Mesendoderm (in vitro differentiated cells): ENCODE data around the gene AHRR.

ENCODE experiments used
- DNase-seq: peaks from one replicate; pipeline ENCODE4 v3.0.0; 2013
- H2AK5ac ChIP-seq: 2 replicates; pipeline ENCODE4 v1.6.1; 2013; ENCODE audit warnings: low read length, inconsistent platforms
- H2BK120ac ChIP-seq: 2 replicates; pipeline ENCODE4 v1.6.1; 2013; ENCODE audit warnings: low read depth, mild to moderate bottlenecking, low read length, moderate library complexity, mixed read lengths
- H2BK15ac ChIP-seq: replicated peaks from 2 replicates; pipeline ENCODE4 v1.6.1; 2013; ENCODE audit warnings: low read depth, mild to moderate bottlenecking, moderate library complexity
- H2BK5ac ChIP-seq: 2 replicates; pipeline ENCODE4 v1.6.1; 2013; ENCODE audit warnings: low read length, inconsistent platforms
- H3K18ac ChIP-seq: 2 replicates; pipeline ENCODE4 v1.6.1; 2013; ENCODE audit warnings: mild to moderate bottlenecking, low read length, mixed read lengths
- H3K23ac ChIP-seq: one replicate; pipeline ENCODE4 v1.6.1; 2013; ENCODE audit warnings: low read length
- H3K27ac ChIP-seq: 2 replicates; pipeline ENCODE4 v1.5.1; 2013; ENCODE audit warnings: low read depth, mild to moderate bottlenecking, inconsistent platforms, low read length, moderate library complexity
- H3K27me3 ChIP-seq: 2 replicates; pipeline ENCODE4 v1.6.1; 2013; ENCODE audit warnings: low read length, control low read depth, mild to moderate bottlenecking, inconsistent platforms; ENCODE audit not compliant: insufficient read depth, poor library complexity
- H3K36me3 ChIP-seq: 2 replicates; pipeline ENCODE4 v1.6.1; 2013; ENCODE audit warnings: low read length, inconsistent platforms; ENCODE audit not compliant: control insufficient read depth, insufficient read depth
- H3K4ac ChIP-seq: one replicate; pipeline ENCODE4 v1.6.1; 2013; ENCODE audit warnings: low read depth, mild to moderate bottlenecking, low read length, moderate library complexity
- H3K4me1 ChIP-seq: 2 replicates; pipeline ENCODE4 v1.6.1; 2013; ENCODE audit warnings: low read depth, low read length, inconsistent platforms; ENCODE audit not compliant: control insufficient read depth
- H3K4me2 ChIP-seq: 2 replicates; pipeline ENCODE4 v1.6.1; 2013; ENCODE audit warnings: low read length
- H3K4me3 ChIP-seq: 2 replicates; pipeline ENCODE4 v1.5.1; 2013; ENCODE audit warnings: mild to moderate bottlenecking, low read length
- H3K56ac ChIP-seq: one replicate; pipeline ENCODE4 v1.6.1; 2013; ENCODE audit warnings: low read length
- H3K79me1 ChIP-seq: 2 replicates; pipeline ENCODE4 v1.6.1; 2013; ENCODE audit warnings: low read length, inconsistent platforms
- H3K79me2 ChIP-seq: 2 replicates; pipeline ENCODE4 v1.6.1; 2013; ENCODE audit warnings: mild to moderate bottlenecking, low read length; ENCODE audit not compliant: control insufficient read depth, insufficient read depth
- H3K9ac ChIP-seq: 2 replicates; pipeline ENCODE4 v1.6.1; 2013; ENCODE audit warnings: low read length, inconsistent platforms
- H4K5ac ChIP-seq: one replicate; pipeline ENCODE4 v1.6.1; 2013; ENCODE audit warnings: low read length
- H4K8ac ChIP-seq: one replicate; pipeline ENCODE4 v1.6.1; 2013; ENCODE audit warnings: low read depth, mild to moderate bottlenecking, control low read depth, low read length, moderate library complexity
- WGBS: extraction: QIAGEN DNeasy Blood & Tissue Kit; methylation state at CpG from one replicate; pipeline ENCODE4 v1.1.7; 2013; ENCODE audit warnings: low lambda C conversion rate, missing lambda C conversion rate; ENCODE audit not compliant: insufficient coverage; ENCODE audit errors: extremely low coverage; 5-methylcytosine and 5-hydroxymethylcytosine counted together

AHRR gene

DNA sequence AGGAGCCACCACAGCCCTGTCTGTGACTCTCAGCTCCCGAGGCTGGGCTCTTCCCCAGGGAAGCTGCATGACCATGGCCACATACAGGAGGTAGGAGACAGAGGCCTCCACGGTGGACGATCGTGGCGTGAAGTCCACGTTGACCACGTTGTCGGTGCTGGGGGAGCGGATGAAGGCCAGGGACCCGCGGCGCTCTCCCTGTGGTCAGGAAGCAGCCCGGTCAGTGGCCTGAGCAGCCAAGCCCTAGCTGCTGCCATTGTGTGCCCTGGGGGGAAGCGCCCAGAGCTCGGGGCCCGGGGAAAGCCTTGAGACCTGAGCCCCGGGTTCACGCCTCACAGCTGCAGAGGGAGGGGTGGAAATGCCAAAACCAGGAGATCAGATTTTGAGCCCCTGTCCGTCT, 155.7 kb downstream of the AHRR start:
- Histone ChIP-seq H3K9ac (no peak overlapping the region), H3K27ac (no peak overlapping the region), H4K8ac (no peak overlapping the region), H3K4me2 (no peak overlapping the region), H3K79me1 (no peaks in the 10 kb centered on the region), H3K36me3 (no peaks in the 10 kb centered on the region), H3K4ac (no peak overlapping the region), H3K27me3 (peaks cover 17% of the 10 kb centered on the region), H3K79me2 (no peaks in the 10 kb centered on the region), H2BK5ac (no peak overlapping the region), H3K18ac (no peak overlapping the region), H3K56ac (no peak overlapping the region), H4K5ac (no peak overlapping the region), H3K4me3 (no peak overlapping the region), H2BK120ac (no peak overlapping the region), H3K23ac (no peak overlapping the region), H2AK5ac (no peak overlapping the region), H3K4me1 (no peaks in the 10 kb centered on the region), H2BK15ac (no peak overlapping the region)
- DNase-seq: no peak
- WGBS: no CpG with 5 or more reads among the region's 19 CpGs

DNA sequence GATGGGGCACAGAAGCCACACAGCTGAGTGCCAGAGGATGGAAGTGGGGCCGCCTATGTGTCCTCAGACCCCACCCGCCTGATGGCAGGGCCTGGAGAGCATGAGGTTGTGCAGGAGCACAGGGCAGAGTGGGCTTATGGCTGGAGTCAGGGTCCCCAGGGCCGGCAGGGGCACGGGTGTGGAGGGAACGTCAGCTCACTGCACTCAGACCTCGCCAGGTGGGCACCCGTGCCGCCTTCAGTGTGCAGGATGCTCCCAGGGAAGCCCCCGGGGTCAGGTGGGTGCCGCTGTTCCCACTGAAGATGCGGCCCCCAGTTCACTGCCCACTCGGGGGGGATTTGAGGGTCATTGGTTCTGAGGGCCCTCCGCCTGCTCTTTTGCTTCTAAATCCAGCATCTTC, 156.4 kb downstream of the AHRR start:
- Histone ChIP-seq H4K5ac (no peak overlapping the region), H2BK120ac (no peak overlapping the region), H3K4me1 (no peaks in the 10 kb centered on the region), H3K27me3 (peaks cover 17% of the 10 kb centered on the region), H3K4ac (no peak overlapping the region), H4K8ac (no peak overlapping the region), H3K36me3 (no peaks in the 10 kb centered on the region), H3K79me1 (no peaks in the 10 kb centered on the region), H3K79me2 (no peaks in the 10 kb centered on the region), H2BK5ac (no peak overlapping the region), H3K18ac (no peak overlapping the region), H3K9ac (no peak overlapping the region), H3K23ac (no peak overlapping the region), H3K56ac (no peak overlapping the region), H3K27ac (no peak overlapping the region), H3K4me3 (no peak overlapping the region), H3K4me2 (no peak overlapping the region), H2AK5ac (no peak overlapping the region), H2BK15ac (no peak overlapping the region)
- DNase-seq: no peak
- no CpG with 5 or more reads among the region's 13 CpGs for WGBS

DNA sequence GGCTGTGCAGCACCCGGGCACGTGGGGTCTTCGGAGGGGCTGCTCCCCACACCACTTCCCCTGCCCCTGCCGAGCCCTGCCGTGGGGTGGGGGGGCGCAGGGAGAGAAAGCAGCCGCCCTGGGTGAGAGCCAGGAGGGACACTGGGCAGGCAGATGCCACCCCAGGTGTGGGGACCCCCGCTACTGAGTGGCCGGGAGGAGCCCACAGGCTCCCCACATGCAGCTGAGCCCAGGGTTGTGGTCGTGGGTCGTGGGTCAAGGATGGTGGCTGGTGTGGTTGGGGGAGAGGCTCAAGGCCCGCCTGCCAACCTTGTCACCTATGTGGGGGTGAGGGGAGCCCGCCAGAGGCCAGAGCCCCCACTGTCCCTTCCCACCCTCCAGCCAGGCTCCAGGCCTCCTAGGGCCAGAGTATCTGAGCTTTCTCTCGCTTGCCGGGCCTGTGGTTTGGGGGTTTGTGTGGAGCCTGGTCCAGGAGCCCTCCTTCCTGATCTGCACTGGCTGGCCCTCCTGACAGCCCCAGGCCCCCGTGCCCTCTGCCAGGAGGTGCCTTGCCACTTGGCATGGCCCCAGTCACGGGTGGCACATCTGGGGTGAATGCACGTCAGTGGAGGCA, 157.0 kb downstream of the AHRR start:
- no CpG with 5 or more reads among the region's 18 CpGs for WGBS
- Histone ChIP-seq H3K56ac (no peak overlapping the region), H3K18ac (no peak overlapping the region)

DNA sequence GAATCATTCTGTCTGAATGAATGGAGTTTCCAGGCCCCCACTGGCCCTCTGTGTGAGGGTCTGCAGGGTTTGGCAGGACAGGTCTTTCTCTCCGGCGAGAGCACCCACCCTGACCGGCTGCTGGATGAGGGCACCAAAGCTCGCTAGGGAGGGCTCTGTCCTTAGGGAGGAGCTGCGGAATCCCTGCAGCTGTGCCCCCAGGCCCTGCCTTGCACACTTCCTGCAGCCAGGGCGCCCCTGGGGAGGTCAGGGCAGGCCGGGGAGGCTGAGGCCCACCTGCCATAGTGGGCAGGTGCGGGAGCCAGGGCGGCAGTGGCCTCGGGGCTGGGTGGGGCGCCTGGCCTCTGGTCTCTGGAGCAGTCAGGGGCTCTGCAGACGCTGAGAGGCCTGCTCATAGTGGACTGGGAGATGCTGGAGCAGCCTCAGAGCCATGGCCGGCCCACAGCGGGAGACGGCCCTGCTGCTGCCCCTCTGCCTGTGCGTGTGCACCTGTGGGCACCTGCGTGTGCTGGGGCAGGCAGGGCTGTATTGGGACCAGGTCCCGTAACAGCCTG, 157.5 kb downstream of the AHRR start:
- Histone ChIP-seq H3K56ac (no peak overlapping the region), H3K9ac (no peak overlapping the region), H2BK120ac (no peak overlapping the region), H2AK5ac (no peak overlapping the region), H3K36me3 (no peaks in the 10 kb centered on the region), H3K4ac (no peak overlapping the region), H4K8ac (no peak overlapping the region), H3K79me2 (no peaks in the 10 kb centered on the region), H3K4me1 (no peaks in the 10 kb centered on the region), H2BK15ac (no peak overlapping the region), H3K79me1 (no peaks in the 10 kb centered on the region), H2BK5ac (no peak overlapping the region), H3K27me3 (peaks cover 15% of the 10 kb centered on the region), H3K27ac (no peak overlapping the region), H3K18ac (no peak overlapping the region), H3K23ac (no peak overlapping the region), H3K4me2 (no peak overlapping the region), H4K5ac (no peak overlapping the region), H3K4me3 (no peak overlapping the region)
- WGBS: no CpG with 5 or more reads among the region's 18 CpGs
- DNase-seq: no peak

More for the DNA sequence above, 157.0 kb downstream of the AHRR start:
- Histone ChIP-seq H3K9ac (no peak overlapping the region), H3K36me3 (no peaks in the 10 kb centered on the region), H3K4me2 (no peak overlapping the region), H3K4ac (no peak overlapping the region), H2BK15ac (no peak overlapping the region), H3K23ac (no peak overlapping the region), H2BK5ac (no peak overlapping the region), H4K8ac (no peak overlapping the region), H3K27me3 (peaks cover 17% of the 10 kb centered on the region), H4K5ac (no peak overlapping the region), H2AK5ac (no peak overlapping the region), H3K27ac (no peak overlapping the region), H3K4me1 (no peaks in the 10 kb centered on the region), H3K79me2 (no peaks in the 10 kb centered on the region), H2BK120ac (no peak overlapping the region), H3K4me3 (no peak overlapping the region), H3K79me1 (no peaks in the 10 kb centered on the region)
- DNase-seq: no peak

DNA sequence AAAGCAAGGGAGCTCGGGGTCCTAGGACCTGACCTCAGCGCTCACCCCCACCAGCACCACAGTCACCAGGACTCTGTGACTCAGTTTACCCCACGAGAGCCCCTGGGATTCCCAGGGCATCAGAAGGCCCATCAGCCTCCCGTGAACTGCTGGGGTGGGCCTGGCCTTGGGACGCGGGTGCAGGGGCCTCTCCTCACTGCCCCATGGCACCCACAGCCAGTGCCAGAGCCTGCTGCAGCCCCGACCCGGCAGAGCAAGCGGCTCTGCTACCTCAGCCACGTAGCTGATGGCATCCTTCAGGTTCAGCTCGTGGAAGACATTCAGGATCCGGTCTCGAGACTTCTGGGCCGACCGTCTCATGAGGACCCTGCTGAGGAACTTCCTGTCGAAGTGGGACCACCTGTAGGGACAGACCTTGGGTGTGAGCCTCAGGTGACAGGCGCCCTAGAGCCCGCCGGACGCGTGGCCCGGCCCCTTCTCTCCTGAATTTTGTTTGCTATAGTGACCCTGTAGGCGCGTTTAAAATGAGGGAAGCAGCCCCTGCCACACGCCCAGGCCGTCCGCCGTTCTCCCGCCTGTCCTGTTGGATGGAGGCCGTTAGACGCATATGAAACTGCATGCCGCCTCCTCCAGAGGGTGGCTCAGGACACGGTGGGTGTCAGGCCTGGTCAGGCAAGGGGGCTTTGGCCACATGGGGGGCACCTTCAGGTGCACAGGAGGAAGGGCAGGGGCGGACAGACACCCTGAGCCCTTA, 158.2 kb downstream of the AHRR start:
- no peak overlapping the region for H3K9ac ChIP-seq

More for the DNA sequence above, 158.2 kb downstream of the AHRR start:
- no peak for DNase-seq
- no peak overlapping the region for H3K27ac ChIP-seq
- no CpG with 5 or more reads among the region's 34 CpGs for WGBS
- no peak overlapping the region for H3K23ac ChIP-seq
- no peak overlapping the region for H4K5ac ChIP-seq
- H3K4ac ChIP-seq: no peak overlapping the region
- no peaks in the 10 kb centered on the region for H3K79me2 ChIP-seq
- H3K36me3 ChIP-seq: no peaks in the 10 kb centered on the region
- H2BK120ac ChIP-seq: no peak overlapping the region
- H3K79me1 ChIP-seq: no peaks in the 10 kb centered on the region
- H3K4me1 ChIP-seq: no peaks in the 10 kb centered on the region
- H4K8ac ChIP-seq: no peak overlapping the region
- H2BK15ac ChIP-seq: no peak overlapping the region
- H3K27me3 ChIP-seq: peaks cover 15% of the 10 kb centered on the region
- no peak overlapping the region for H2BK5ac ChIP-seq
- no peak overlapping the region for H3K56ac ChIP-seq
- H3K4me3 ChIP-seq: no peak overlapping the region
- H2AK5ac ChIP-seq: no peak overlapping the region
- H3K18ac ChIP-seq: no peak overlapping the region
- H3K4me2 ChIP-seq: no peak overlapping the region
